Measurements from ENCODE around the gene SERP2. TPM values are rescaled to one million over a fixed set of nuclear protein-coding genes. Genes with fewer than 3 reads are reported as not detected.

Gene SERP2
- total and polyA plus RNA-seq, 2 of the 8 experiments (the other 6 are each of a cell fraction or from before 2014, with no cell fraction given) = 2.0 to 2.3 TPM

DNA sequence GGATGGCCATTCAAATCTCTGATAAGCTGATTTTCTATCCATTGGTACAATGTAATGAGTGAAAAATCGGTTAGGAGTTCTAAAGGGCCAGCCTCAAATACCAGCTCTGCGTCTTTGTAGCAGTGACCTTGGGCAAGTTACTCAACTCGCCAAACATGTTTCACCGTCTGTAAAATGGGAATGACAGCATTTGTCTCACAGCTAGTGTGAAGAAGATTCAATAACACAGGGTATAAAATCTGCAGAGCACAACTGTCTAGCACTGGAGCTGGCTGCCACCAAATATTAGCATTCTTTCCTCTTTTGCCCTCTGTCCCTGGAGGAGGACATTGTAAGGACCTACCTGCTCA is 22.1 kb upstream of the SERP2 start (continued):
- TF ChIP-seq NRF1 (IDR thresholded peaks at IDR 0.05; ENCODE audit: low read depth, low read length) = no peak
- TF ChIP-seq CHD2 (IDR thresholded peaks at IDR 0.05; ENCODE audit: low read length) = no peak
